Body of pancreas (tissue), 4 donors: ENCODE measurements around the gene PBXIP1.
"Not testable (repeated sequence)": the region's sequence is repeated elsewhere in the genome, so short reads cannot be mapped to it uniquely, and the experiment has no call there.

ENCODE experiments used
- POLR2A ChIP-seq, 3 donors: fragments of 450-650 bp; IDR thresholded peaks; one replicate each; pipeline ENCODE4 v1.6.1; 2016; ENCODE audit warnings: antibody characterized with exemption in 3 of 3, mild to moderate bottlenecking in 2 of 3
- TF ChIP-seq, protein P1 (sequence below), 7 experiments: fragments of 450-650 bp in 4 of 7; fragments of 200-600 bp in 3 of 7; sonication (generic) in 3 of 7; IDR thresholded peaks; one replicate each; pipeline ENCODE4 v1.5.1; 2016 to 2019; ENCODE audit warnings: antibody characterized with exemption in 7 of 7

GRCh38 chr1:154908129-154908528 is 47.8 kb downstream of the PBXIP1 start:
- TF ChIP-seq, protein P1, sequence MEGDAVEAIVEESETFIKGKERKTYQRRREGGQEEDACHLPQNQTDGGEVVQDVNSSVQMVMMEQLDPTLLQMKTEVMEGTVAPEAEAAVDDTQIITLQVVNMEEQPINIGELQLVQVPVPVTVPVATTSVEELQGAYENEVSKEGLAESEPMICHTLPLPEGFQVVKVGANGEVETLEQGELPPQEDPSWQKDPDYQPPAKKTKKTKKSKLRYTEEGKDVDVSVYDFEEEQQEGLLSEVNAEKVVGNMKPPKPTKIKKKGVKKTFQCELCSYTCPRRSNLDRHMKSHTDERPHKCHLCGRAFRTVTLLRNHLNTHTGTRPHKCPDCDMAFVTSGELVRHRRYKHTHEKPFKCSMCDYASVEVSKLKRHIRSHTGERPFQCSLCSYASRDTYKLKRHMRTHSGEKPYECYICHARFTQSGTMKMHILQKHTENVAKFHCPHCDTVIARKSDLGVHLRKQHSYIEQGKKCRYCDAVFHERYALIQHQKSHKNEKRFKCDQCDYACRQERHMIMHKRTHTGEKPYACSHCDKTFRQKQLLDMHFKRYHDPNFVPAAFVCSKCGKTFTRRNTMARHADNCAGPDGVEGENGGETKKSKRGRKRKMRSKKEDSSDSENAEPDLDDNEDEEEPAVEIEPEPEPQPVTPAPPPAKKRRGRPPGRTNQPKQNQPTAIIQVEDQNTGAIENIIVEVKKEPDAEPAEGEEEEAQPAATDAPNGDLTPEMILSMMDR (IDR thresholded peaks at IDR 0.05), result not testable (repeated sequence)
- TF ChIP-seq POLR2A (IDR thresholded peaks at IDR 0.05), result not testable (repeated sequence)
